CD4-positive, alpha-beta memory T cell (primary cell): ENCODE results near the gene SPON1. TPM values are rescaled to one million over a fixed set of nuclear protein-coding genes. Genes with fewer than 3 reads are reported as not detected.
A peak's percentile ranks its signal among the peaks of the same experiment; 100 is the strongest.

Experiments used
- CTCF ChIA-PET: fragments of 350-600 bp; sonication (Branson Sonifier 250); formaldehyde crosslinking; loops from one replicate; lab custom pipeline; 2021; ENCODE audit warnings: inconsistent platforms; ENCODE audit not compliant: partially characterized antibody; lab: Charles Lee
- POLR2A ChIA-PET: fragments of 350-600 bp; sonication (Branson Sonifier 250); formaldehyde crosslinking; loops from one replicate; lab custom pipeline; 2021; ENCODE audit not compliant: partially characterized antibody; lab: Charles Lee
- DNase-seq, 5 donors: peaks; one replicate each; pipeline versions ENCODE4 v3.0.0 to v3.0.0-alpha.2; 2020 to 2022; ENCODE audit warnings: mixed read lengths in 1 of 5
- H3K27ac ChIP-seq: one replicate; pipeline ENCODE4 v1.7.0; 2013; ENCODE audit warnings: low read depth, low read length
- H3K27me3 ChIP-seq: 2 replicates; pipeline ENCODE4 v1.7.0; 2013; ENCODE audit warnings: mild to moderate bottlenecking, low read length, moderate library complexity; ENCODE audit not compliant: insufficient read depth
- H3K36me3 ChIP-seq: 2 replicates; pipeline ENCODE4 v1.7.0; 2013; ENCODE audit warnings: mild to moderate bottlenecking, low read length, moderate library complexity; ENCODE audit not compliant: insufficient read depth
- H3K4me1 ChIP-seq: 2 replicates; pipeline ENCODE4 v1.7.0; 2013; ENCODE audit warnings: mild to moderate bottlenecking, low read length, moderate library complexity; ENCODE audit not compliant: insufficient read depth
- H3K4me3 ChIP-seq, 2 donors: one replicate each; pipeline ENCODE4 v1.7.0; 2013; ENCODE audit warnings: low read length in 2 of 2, mild to moderate bottlenecking in 1 of 2
- H3K9me3 ChIP-seq, 2 donors: one replicate each; pipeline ENCODE4 v1.7.0; 2013; ENCODE audit warnings: low read length in 2 of 2, control low read depth in 1 of 2; ENCODE audit not compliant: control insufficient read depth in 1 of 2
- H3K27ac Mint-ChIP-seq, 7 donors: one replicate each; pipeline ENCODE4 v1.8.0; 2020 to 2021; ENCODE audit warnings: mixed read lengths in 7 of 7, mild to moderate bottlenecking in 6 of 7, inconsistent platforms in 3 of 7, moderate library complexity in 3 of 7
- H3K27me3 Mint-ChIP-seq, 2 donors: one replicate each; pipeline ENCODE4 v1.8.0; 2020 to 2021; ENCODE audit warnings: mixed read lengths in 2 of 2
- H3K36me3 Mint-ChIP-seq, 2 donors: one replicate each; pipeline ENCODE4 v1.8.0; 2020 to 2021; ENCODE audit warnings: mixed read lengths in 2 of 2, inconsistent platforms in 1 of 2, mild to moderate bottlenecking in 1 of 2
- H3K4me1 Mint-ChIP-seq, 4 donors: one replicate each; pipeline ENCODE4 v1.8.0; 2020 to 2021; ENCODE audit warnings: mixed read lengths in 4 of 4, mild to moderate bottlenecking in 1 of 4
- H3K4me3 Mint-ChIP-seq, 8 donors: one replicate each; pipeline ENCODE4 v1.8.0; 2020 to 2021; ENCODE audit warnings: mixed read lengths in 8 of 8, mild to moderate bottlenecking in 7 of 8, moderate library complexity in 6 of 8, inconsistent platforms in 3 of 8
- H3K9me3 Mint-ChIP-seq, 8 donors: one replicate each; pipeline ENCODE4 v1.8.0; 2020 to 2021; ENCODE audit warnings: mixed read lengths in 8 of 8, mild to moderate bottlenecking in 5 of 8, inconsistent platforms in 3 of 8, moderate library complexity in 1 of 8
- intact Hi-C: fragments of 100-400 bp; cut with micrococcal nuclease; formaldehyde crosslinking; loops from one replicate; pipeline ENCODE4 v1.15.1; 2023
- polyA plus RNA-seq, 2 donors: library from polyadenylated mRNA; unstranded; fragments of 300-500 nt; fragmentation: Illumina TruSeq; gene quantifications; one replicate each; pipeline ENCODE4 v1.2.3, GENCODE V29; 2021
- total RNA-seq, 2 experiments: library from RNA; stranded (reverse); gene quantifications; one replicate each; pipeline ENCODE4 v1.2.3, GENCODE V29; 2021

The SPON1 gene
- total and polyA plus RNA-seq, 4 experiments from 2014 or later = 2.0 to 60.4 (median 30.6) TPM

- Histone ChIP-seq H3K27ac (no peak overlapping the region), H3K4me1 (no peaks in the 10 kb centered on the region), H3K9me3 (no peaks in the 10 kb centered on the region), H3K27me3 (no peaks in the 10 kb centered on the region), H3K4me3 (no peak overlapping the region), H3K36me3 (no peaks in the 10 kb centered on the region)
- POLR2A ChIA-PET = no interaction called here
- H3K4me3 Mint-ChIP-seq = no peak overlapping the region
- intact Hi-C loops = no loop called here
- no peak for DNase-seq
- no peaks in the 10 kb centered on the region for H3K27me3 Mint-ChIP-seq
- H3K27ac Mint-ChIP-seq = no peak overlapping the region
- CTCF ChIA-PET = interaction anchor here (1.1 to 1.3 kb wide), 2 partner anchors 9 to 310 kb away, joined by 3 read pairs; no protein-coding TSS in a partner anchor
- no peaks in the 10 kb centered on the region for H3K4me1 Mint-ChIP-seq
- peaks cover 14 to 28% of the 10 kb centered on the region in 2 donors for H3K36me3 Mint-ChIP-seq
- H3K9me3 Mint-ChIP-seq = no peaks in the 10 kb centered on the region
Observed at GRCh38 chr11:14262271-14262846, 299.8 kb downstream of the SPON1 start.

GRCh38 chr11:14264966-14265365 is 302.4 kb downstream of the SPON1 start:
- POLR2A ChIA-PET = no interaction called here

GRCh38 chr11:14266622-14267021 is 304.1 kb downstream of the SPON1 start:
- H3K4me3 ChIP-seq = no peak overlapping the region
- POLR2A ChIA-PET = no interaction called here

More at GRCh38 chr11:14264966-14265365, 302.4 kb downstream of the SPON1 start:
- Mint-ChIP-seq H3K4me3 (no peak overlapping the region), H3K9me3 (no peaks in the 10 kb centered on the region), H3K27ac (peak overlapping the region in 1 of 7 donors; percentile 30), H3K4me1 (peaks cover 3 to 5% (median 4%) of the 10 kb centered on the region in 4 donors), H3K36me3 (peaks cover 14 to 28% of the 10 kb centered on the region in 2 donors), H3K27me3 (no peaks in the 10 kb centered on the region)
- no peaks in the 10 kb centered on the region for H3K36me3 ChIP-seq
- peaks cover 6% of the 10 kb centered on the region for H3K4me1 ChIP-seq
- no peak overlapping the region for H3K27ac ChIP-seq
- H3K27me3 ChIP-seq = no peaks in the 10 kb centered on the region
- CTCF ChIA-PET = interaction anchor here (1.6 kb wide), 1 partner anchor 15 kb away, joined by 3 read pairs; no protein-coding TSS in a partner anchor
- H3K4me3 ChIP-seq = no peak overlapping the region
- no peak for DNase-seq
- H3K9me3 ChIP-seq = no peaks in the 10 kb centered on the region
- intact Hi-C loops = no loop called here

GRCh38 chr11:14267861-14268635 is 305.5 kb downstream of the SPON1 start:
- Histone ChIP-seq H3K4me1 (peaks cover 29% of the 10 kb centered on the region), H3K27me3 (no peaks in the 10 kb centered on the region), H3K9me3 (no peaks in the 10 kb centered on the region), H3K27ac (no peak overlapping the region), H3K4me3 (no peak overlapping the region), H3K36me3 (no peaks in the 10 kb centered on the region)
- H3K27me3 Mint-ChIP-seq = no peaks in the 10 kb centered on the region
- peaks cover 23 to 30% (median 27%) of the 10 kb centered on the region in 4 donors for H3K4me1 Mint-ChIP-seq
- no peak overlapping the region for H3K4me3 Mint-ChIP-seq
- no peak for DNase-seq
- no peak overlapping the region for H3K27ac Mint-ChIP-seq
- ChIA-PET POLR2A (no interaction called here), CTCF (no interaction called here)
- intact Hi-C loops = no loop called here
- H3K36me3 Mint-ChIP-seq = peaks cover 11 to 28% of the 10 kb centered on the region in 2 donors
- peaks cover 0 to 2% (median 0%) of the 10 kb centered on the region in 8 donors for H3K9me3 Mint-ChIP-seq

More at GRCh38 chr11:14266622-14267021, 304.1 kb downstream of the SPON1 start:
- H3K27me3 Mint-ChIP-seq = no peaks in the 10 kb centered on the region
- no peak overlapping the region for H3K27ac Mint-ChIP-seq
- no peak for DNase-seq
- Histone ChIP-seq H3K27ac (no peak overlapping the region), H3K36me3 (no peaks in the 10 kb centered on the region), H3K9me3 (no peaks in the 10 kb centered on the region), H3K4me1 (peaks cover 22% of the 10 kb centered on the region), H3K27me3 (no peaks in the 10 kb centered on the region)
- CTCF ChIA-PET = interaction anchor here (1.0 kb wide), 1 partner anchor 493 kb away, joined by 3 read pairs; no protein-coding TSS in a partner anchor
- intact Hi-C loops = no loop called here
- H3K36me3 Mint-ChIP-seq = peaks cover 11 to 28% of the 10 kb centered on the region in 2 donors
- no peaks in the 10 kb centered on the region for H3K9me3 Mint-ChIP-seq
- no peak overlapping the region for H3K4me3 Mint-ChIP-seq
- H3K4me1 Mint-ChIP-seq = peaks cover 17 to 22% (median 20%) of the 10 kb centered on the region in 4 donors

- Mint-ChIP-seq H3K4me3 (peak overlapping the region in 4 of 8 donors; percentile 72 to 91 (median 88)), H3K4me1 (peaks cover 23 to 34% (median 29%) of the 10 kb centered on the region in 4 donors), H3K27me3 (no peaks in the 10 kb centered on the region), H3K9me3 (peaks cover 0 to 2% (median 0%) of the 10 kb centered on the region in 8 donors), H3K27ac (peak overlapping the region in 2 of 7 donors; percentile 17 to 40), H3K36me3 (peaks cover 9 to 20% of the 10 kb centered on the region in 2 donors)
- Histone ChIP-seq H3K9me3 (no peaks in the 10 kb centered on the region), H3K27ac (peak overlapping the region; percentile 11), H3K4me3 (no peak overlapping the region), H3K4me1 (peaks cover 29% of the 10 kb centered on the region), H3K27me3 (no peaks in the 10 kb centered on the region), H3K36me3 (no peaks in the 10 kb centered on the region)
- CTCF ChIA-PET = interaction anchor here (0.8 to 1.1 kb wide), 2 partner anchors 20 to 38 kb away, joined by 3 read pairs; no protein-coding TSS in a partner anchor
- POLR2A ChIA-PET = no interaction called here
- no peak for DNase-seq
- intact Hi-C loops = no loop called here
Observed at GRCh38 chr11:14269692-14270573, 307.4 kb downstream of the SPON1 start.

GRCh38 chr11:14270690-14271542 is 308.4 kb downstream of the SPON1 start:
- intact Hi-C loops = no loop called here
- peak overlapping the region; percentile 11 for H3K27ac ChIP-seq
- Mint-ChIP-seq H3K27ac (peak overlapping the region; percentile 40 to 94 (median 79)), H3K36me3 (peaks cover under 1 to 12% of the 10 kb centered on the region in 2 donors), H3K27me3 (no peaks in the 10 kb centered on the region), H3K4me3 (peak overlapping the region; percentile 70 to 91 (median 82)), H3K9me3 (peaks cover 0 to 2% (median 0%) of the 10 kb centered on the region in 8 donors), H3K4me1 (peaks cover 24 to 34% (median 29%) of the 10 kb centered on the region in 4 donors)
- H3K36me3 ChIP-seq = no peaks in the 10 kb centered on the region
- no peaks in the 10 kb centered on the region for H3K9me3 ChIP-seq
- ChIA-PET POLR2A (no interaction called here), CTCF (no interaction called here)
- peak in 4 of 5 donors; percentile 9 to 33 (median 25) for DNase-seq
- H3K4me3 ChIP-seq = no peak overlapping the region
- H3K27me3 ChIP-seq = no peaks in the 10 kb centered on the region
- H3K4me1 ChIP-seq = peaks cover 29% of the 10 kb centered on the region
